GM23338 (cell line): Measurements from ENCODE around the gene ROR1. TPM values are rescaled to one million over a fixed set of nuclear protein-coding genes. Genes with fewer than 3 reads are reported as not detected.
A peak's percentile ranks its signal among the peaks of the same experiment; 100 is the strongest.

Experiments used
- ATAC-seq: fragments of 200-7000 bp; cut with Tn5 transposase; 3 replicates; pipeline ENCODE4 v1.9.1; 2020
- DNase-seq: peaks from one replicate; pipeline ENCODE4 v3.0.0-alpha.2; 2015; ENCODE audit warnings: low spot score
- H2AFZ ChIP-seq: fragments of 200-600 bp; sonication (generic); 2 replicates; pipeline ENCODE4 v1.8.0; 2016; ENCODE audit warnings: antibody characterized with exemption, mild to moderate bottlenecking, moderate library complexity
- H3F3A ChIP-seq: fragments of 200-600 bp; sonication (generic); replicated peaks from 2 replicates; pipeline ENCODE4 v1.8.0; 2017; ENCODE audit warnings: antibody characterized with exemption, mixed run types, low read depth
- H3K27ac ChIP-seq: fragments of 200-600 bp; sonication (generic); 2 replicates; pipeline ENCODE4 v1.6.1; 2016; ENCODE audit warnings: low read depth
- H3K27me3 ChIP-seq: fragments of 200-600 bp; sonication (generic); 2 replicates; pipeline ENCODE4 v1.8.0; 2016; ENCODE audit warnings: mild to moderate bottlenecking, mixed run types, moderate library complexity; ENCODE audit not compliant: insufficient read depth
- H3K36me3 ChIP-seq: fragments of 200-600 bp; sonication (generic); 2 replicates; pipeline ENCODE4 v1.8.0; 2016; ENCODE audit warnings: mild to moderate bottlenecking; ENCODE audit not compliant: insufficient read depth
- H3K4me1 ChIP-seq: fragments of 200-600 bp; sonication (generic); 2 replicates; pipeline ENCODE4 v1.8.0; 2016; ENCODE audit warnings: mild to moderate bottlenecking, moderate library complexity; ENCODE audit not compliant: insufficient read depth
- H3K4me2 ChIP-seq: fragments of 200-600 bp; sonication (generic); 2 replicates; pipeline ENCODE4 v1.7.1; 2017; ENCODE audit warnings: mixed run types
- H3K4me3 ChIP-seq: fragments of 200-600 bp; sonication (generic); 2 replicates; pipeline ENCODE4 v1.6.1; 2016; ENCODE audit warnings: mixed run types
- H3K79me2 ChIP-seq: fragments of 200-600 bp; sonication (generic); replicated peaks from 2 replicates; pipeline ENCODE4 v1.8.0; 2017; ENCODE audit warnings: mild to moderate bottlenecking; ENCODE audit not compliant: insufficient read depth
- H3K9me2 ChIP-seq: fragments of 200-600 bp; sonication (generic); 2 replicates; pipeline ENCODE4 v1.8.0; 2017; ENCODE audit not compliant: insufficient read depth
- H4K20me1 ChIP-seq: fragments of 200-600 bp; sonication (generic); replicated peaks from 2 replicates; pipeline ENCODE4 v1.8.0; 2017; ENCODE audit warnings: mild to moderate bottlenecking; ENCODE audit not compliant: insufficient read depth
- H3K27ac Mint-ChIP-seq: 2 replicates; pipeline ENCODE4 v1.8.0; 2020; ENCODE audit warnings: inconsistent platforms, mild to moderate bottlenecking, moderate library complexity, mixed read lengths
- H3K27me3 Mint-ChIP-seq: 3 replicates; pipeline ENCODE4 v1.8.0; 2022; ENCODE audit warnings: low read depth, mild to moderate bottlenecking, moderate library complexity, mixed read lengths, inconsistent platforms; ENCODE audit not compliant: insufficient read depth, poor library complexity
- H3K36me3 Mint-ChIP-seq: 3 replicates; pipeline ENCODE4 v1.8.0; 2021; ENCODE audit warnings: low read depth, mild to moderate bottlenecking, inconsistent platforms, moderate library complexity, mixed read lengths
- H3K4me1 Mint-ChIP-seq: 3 replicates; pipeline ENCODE4 v1.8.0; 2020; ENCODE audit warnings: mild to moderate bottlenecking, inconsistent platforms, mixed read lengths
- H3K4me3 Mint-ChIP-seq: 3 replicates; pipeline ENCODE4 v1.8.0; 2021; ENCODE audit warnings: moderate library complexity, mild to moderate bottlenecking, inconsistent platforms, mixed read lengths
- H3K9me3 Mint-ChIP-seq: 3 replicates; pipeline ENCODE4 v1.8.0; 2020; ENCODE audit warnings: moderate library complexity, mild to moderate bottlenecking, inconsistent platforms, mixed read lengths
- CREB1 ChIP-seq: fragments of 250-450 bp; sonication (Bioruptor Pico); IDR thresholded peaks from 2 replicates; pipeline ENCODE4 v1.5.0; 2020; ENCODE audit warnings: low read depth, mild to moderate bottlenecking, moderate library complexity
- EZH2 ChIP-seq: fragments of 200-600 bp; sonication (generic); IDR thresholded peaks from one replicate; pipeline ENCODE4 v1.8.0; 2017; ENCODE audit warnings: antibody characterized with exemption, mild to moderate bottlenecking, low read depth; ENCODE audit not compliant: unreplicated experiment
- EZH2phosphoT487 ChIP-seq: fragments of 200-600 bp; sonication (generic); IDR thresholded peaks from one replicate; pipeline ENCODE4 v1.8.1; 2018; ENCODE audit warnings: antibody characterized with exemption; ENCODE audit not compliant: unreplicated experiment
- POLR2AphosphoS5 ChIP-seq: IDR thresholded peaks from 2 replicates; pipeline ENCODE4 v1.6.1; 2016; ENCODE audit warnings: antibody characterized with exemption, low read depth
- ZNF462 ChIP-seq: fragments of 250-450 bp; sonication (Bioruptor Pico); IDR thresholded peaks from 2 replicates; pipeline ENCODE4 v1.5.0; 2020; ENCODE audit warnings: mild to moderate bottlenecking, moderate library complexity
- polyA plus RNA-seq: library from polyadenylated mRNA; unstranded; fragments of >200 nt; fragmentation: Nextera tagmentation; extraction: Ambion mirVana; gene quantifications from 2 replicates; pipeline ENCODE4 v1.2.1, GENCODE V29; 2016
- total RNA-seq: library from RNA; depleted of rRNA; stranded (reverse); fragments of >200 nt; shearing (Covaris generic); gene quantifications from 2 replicates; pipeline ENCODE4 v1.2.3, GENCODE V29; 2014
- TF ChIP-seq, protein P1 (sequence below), 2 experiments: fragments of 200-600 bp in 1 of 2; sonication (generic) in 1 of 2; conservative IDR thresholded peaks; 2 replicates each; pipeline versions ENCODE4 v1.5.1 to v1.6.1; 2016 to 2017; ENCODE audit warnings: antibody characterized with exemption in 2 of 2, low read depth in 2 of 2, mild to moderate bottlenecking in 2 of 2, moderate library complexity in 1 of 2
- TF ChIP-seq, protein P2 (sequence below): IDR thresholded peaks from one replicate; pipeline ENCODE4 v1.6.1; 2018; ENCODE audit warnings: antibody characterized with exemption; ENCODE audit not compliant: unreplicated experiment

The ROR1 gene
- total and polyA plus RNA-seq, 2 experiments from 2014 or later, result 59.7 to 96.0 TPM

GRCh38 chr1:64107118-64107519, 333.3 kb downstream of the ROR1 start:
- H2AFZ ChIP-seq, result no peak overlapping the region
- H3K27me3 ChIP-seq, result no peaks in the 10 kb centered on the region
- H3K36me3 ChIP-seq, result no peaks in the 10 kb centered on the region
- TF ChIP-seq CREB1 (CRISPR knock-in tag), result no peak
- TF ChIP-seq, protein P1, sequence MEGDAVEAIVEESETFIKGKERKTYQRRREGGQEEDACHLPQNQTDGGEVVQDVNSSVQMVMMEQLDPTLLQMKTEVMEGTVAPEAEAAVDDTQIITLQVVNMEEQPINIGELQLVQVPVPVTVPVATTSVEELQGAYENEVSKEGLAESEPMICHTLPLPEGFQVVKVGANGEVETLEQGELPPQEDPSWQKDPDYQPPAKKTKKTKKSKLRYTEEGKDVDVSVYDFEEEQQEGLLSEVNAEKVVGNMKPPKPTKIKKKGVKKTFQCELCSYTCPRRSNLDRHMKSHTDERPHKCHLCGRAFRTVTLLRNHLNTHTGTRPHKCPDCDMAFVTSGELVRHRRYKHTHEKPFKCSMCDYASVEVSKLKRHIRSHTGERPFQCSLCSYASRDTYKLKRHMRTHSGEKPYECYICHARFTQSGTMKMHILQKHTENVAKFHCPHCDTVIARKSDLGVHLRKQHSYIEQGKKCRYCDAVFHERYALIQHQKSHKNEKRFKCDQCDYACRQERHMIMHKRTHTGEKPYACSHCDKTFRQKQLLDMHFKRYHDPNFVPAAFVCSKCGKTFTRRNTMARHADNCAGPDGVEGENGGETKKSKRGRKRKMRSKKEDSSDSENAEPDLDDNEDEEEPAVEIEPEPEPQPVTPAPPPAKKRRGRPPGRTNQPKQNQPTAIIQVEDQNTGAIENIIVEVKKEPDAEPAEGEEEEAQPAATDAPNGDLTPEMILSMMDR (conservative IDR thresholded peaks at IDR 0.05; ENCODE audit: low read depth in 2 of 2), result no peak
- no peak for TF ChIP-seq EZH2phosphoT487
- TF ChIP-seq ZNF462 (CRISPR knock-in tag), result no peak
- no peak for TF ChIP-seq POLR2AphosphoS5
- no peak for TF ChIP-seq EZH2
- TF ChIP-seq, protein P2, sequence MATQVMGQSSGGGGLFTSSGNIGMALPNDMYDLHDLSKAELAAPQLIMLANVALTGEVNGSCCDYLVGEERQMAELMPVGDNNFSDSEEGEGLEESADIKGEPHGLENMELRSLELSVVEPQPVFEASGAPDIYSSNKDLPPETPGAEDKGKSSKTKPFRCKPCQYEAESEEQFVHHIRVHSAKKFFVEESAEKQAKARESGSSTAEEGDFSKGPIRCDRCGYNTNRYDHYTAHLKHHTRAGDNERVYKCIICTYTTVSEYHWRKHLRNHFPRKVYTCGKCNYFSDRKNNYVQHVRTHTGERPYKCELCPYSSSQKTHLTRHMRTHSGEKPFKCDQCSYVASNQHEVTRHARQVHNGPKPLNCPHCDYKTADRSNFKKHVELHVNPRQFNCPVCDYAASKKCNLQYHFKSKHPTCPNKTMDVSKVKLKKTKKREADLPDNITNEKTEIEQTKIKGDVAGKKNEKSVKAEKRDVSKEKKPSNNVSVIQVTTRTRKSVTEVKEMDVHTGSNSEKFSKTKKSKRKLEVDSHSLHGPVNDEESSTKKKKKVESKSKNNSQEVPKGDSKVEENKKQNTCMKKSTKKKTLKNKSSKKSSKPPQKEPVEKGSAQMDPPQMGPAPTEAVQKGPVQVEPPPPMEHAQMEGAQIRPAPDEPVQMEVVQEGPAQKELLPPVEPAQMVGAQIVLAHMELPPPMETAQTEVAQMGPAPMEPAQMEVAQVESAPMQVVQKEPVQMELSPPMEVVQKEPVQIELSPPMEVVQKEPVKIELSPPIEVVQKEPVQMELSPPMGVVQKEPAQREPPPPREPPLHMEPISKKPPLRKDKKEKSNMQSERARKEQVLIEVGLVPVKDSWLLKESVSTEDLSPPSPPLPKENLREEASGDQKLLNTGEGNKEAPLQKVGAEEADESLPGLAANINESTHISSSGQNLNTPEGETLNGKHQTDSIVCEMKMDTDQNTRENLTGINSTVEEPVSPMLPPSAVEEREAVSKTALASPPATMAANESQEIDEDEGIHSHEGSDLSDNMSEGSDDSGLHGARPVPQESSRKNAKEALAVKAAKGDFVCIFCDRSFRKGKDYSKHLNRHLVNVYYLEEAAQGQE, result no peak
- H3K4me1 Mint-ChIP-seq, result peaks cover 48% of the 10 kb centered on the region
- DNase-seq (no peak), ATAC-seq (no peak)
- H3K27me3 Mint-ChIP-seq, result peaks cover 4% of the 10 kb centered on the region
- H3K27ac Mint-ChIP-seq, result 0 out of 2 replicates have a peak overlapping the region, but pooled peaks have one; percentile 47
- no peaks in the 10 kb centered on the region; the same call in 2 of the 3 replicates for H3K9me3 Mint-ChIP-seq
- H4K20me1 ChIP-seq, result peaks cover 26% of the 10 kb centered on the region
- H3K4me3 ChIP-seq, result no peak overlapping the region
- H3K79me2 ChIP-seq, result peaks cover 40% of the 10 kb centered on the region
- no peaks in the 10 kb centered on the region for H3F3A ChIP-seq
- H3K36me3 Mint-ChIP-seq, result peaks cover 4% of the 10 kb centered on the region; the same call in 1 of the 3 replicates
- H3K4me2 ChIP-seq, result no peak overlapping the region
- H3K27ac ChIP-seq, result no peak overlapping the region
- H3K4me3 Mint-ChIP-seq, result no peak overlapping the region
- no peaks in the 10 kb centered on the region for H3K9me2 ChIP-seq
- H3K4me1 ChIP-seq, result peaks cover 18% of the 10 kb centered on the region; the same call in 1 of the 2 replicates
